HG03103 (cell line): Measurements from ENCODE around the gene CMIP.

ENCODE experiments used
- ATAC-seq: cut with Tn5 transposase; IDR thresholded peaks from one replicate; pipeline ENCODE4 v1.9.1; 2021; ENCODE audit warnings: low read depth; ENCODE audit not compliant: unreplicated experiment

The CMIP gene

GRCh38 chr16:81491541-81492188, 47.1 kb downstream of the CMIP start:
- no peak for ATAC-seq

GRCh38 chr16:81492311-81492761, 47.7 kb downstream of the CMIP start:
- ATAC-seq: no peak

GRCh38 chr16:81492965-81493754, 48.6 kb downstream of the CMIP start:
- ATAC-seq: no peak

- no peak for ATAC-seq
These were observed 49.3 kb downstream of the CMIP start for GRCh38 chr16:81493755-81494433.

- no peak for ATAC-seq
These were observed 49.8 kb downstream of the CMIP start for GRCh38 chr16:81494434-81494806.

- no peak for ATAC-seq
These were observed 50.3 kb downstream of the CMIP start for GRCh38 chr16:81494888-81495287.

- ATAC-seq: no peak
These were observed 51.0 kb downstream of the CMIP start for GRCh38 chr16:81495321-81496234.

- no peak for ATAC-seq
These were observed 51.7 kb downstream of the CMIP start for GRCh38 chr16:81496321-81496720.

- ATAC-seq: no peak
These were observed 52.1 kb downstream of the CMIP start for GRCh38 chr16:81496742-81497141.

GRCh38 chr16:81497690-81498089, 53.1 kb downstream of the CMIP start:
- ATAC-seq: peak; percentile 51

GRCh38 chr16:81498351-81498750, 53.7 kb downstream of the CMIP start:
- ATAC-seq: no peak

GRCh38 chr16:81499576-81500380, 55.2 kb downstream of the CMIP start:
- ATAC-seq: no peak

- no peak for ATAC-seq
These were observed 56.4 kb downstream of the CMIP start for GRCh38 chr16:81500833-81501521.

- ATAC-seq: no peak
These were observed 57.9 kb downstream of the CMIP start for GRCh38 chr16:81502396-81503070.

- ATAC-seq: peak; percentile 84
These were observed 60.5 kb downstream of the CMIP start for GRCh38 chr16:81505011-81505661.

- ATAC-seq: no peak
These were observed 64.8 kb downstream of the CMIP start for GRCh38 chr16:81509404-81509803.

GRCh38 chr16:81510016-81510415, 65.4 kb downstream of the CMIP start:
- no peak for ATAC-seq

- no peak for ATAC-seq
These were observed 66.8 kb downstream of the CMIP start for GRCh38 chr16:81511371-81511770.
